Prostate gland (tissue), 2 donors: ENCODE data around the gene SMIM30.

Experiments
- CTCF ChIP-seq, 4 experiments: fragments of 200-600 bp in 2 of 4; fragments of 450-650 bp in 2 of 4; sonication (generic) in 2 of 4; IDR thresholded peaks; 1 replicate in 3 of 4; 2 replicates in 1 of 4; pipeline ENCODE4 v1.5.1; 2016 to 2019; ENCODE audit warnings: antibody characterized with exemption in 4 of 4, mild to moderate bottlenecking in 2 of 4, moderate library complexity in 2 of 4
- POLR2AphosphoS5 ChIP-seq: sonication (generic); formaldehyde crosslinking; IDR thresholded peaks from one replicate; pipeline ENCODE4 v1.6.1; 2017; ENCODE audit warnings: antibody characterized with exemption

- TF ChIP-seq CTCF (IDR thresholded peaks at IDR 0.05) (no peak), POLR2AphosphoS5 (no peak)
Observed at GRCh38 chr7:113076703-113077102, 41.7 kb downstream of the SMIM30 start.
